H1 (cell line): ENCODE measurements around the gene TOP3A. TPM values are rescaled to one million over a fixed set of nuclear protein-coding genes. Genes with fewer than 3 reads are reported as not detected.
A peak's percentile ranks its signal among the peaks of the same experiment; 100 is the strongest.

Source experiments
- CTCF ChIA-PET: fragments of 300-600 bp; sonication (Branson Sonifier 250); formaldehyde crosslinking; loops from one replicate; lab custom pipeline; 2021; ENCODE audit not compliant: partially characterized antibody; lab: Charles Lee
- POLR2A ChIA-PET: fragments of 300-600 bp; sonication (Branson Sonifier 250); formaldehyde crosslinking; loops from one replicate; lab custom pipeline; 2021; ENCODE audit warnings: inconsistent platforms; ENCODE audit not compliant: partially characterized antibody; lab: Charles Lee
- DNase-seq, 2 experiments: peaks; one replicate each; pipeline versions ENCODE4 v3.0.0 to v3.0.0-alpha.2; 2010 to 2022; ENCODE audit warnings: low spot score in 2 of 2, low read depth in 1 of 2, mixed read lengths in 1 of 2
- FAIRE-seq: peaks from 2 replicates; lab custom pipeline; 2011; peaks lifted over from hg19 to GRCh38; lab: Jason Lieb, UNC
- H2AFZ ChIP-seq: 2 replicates; pipeline ENCODE4 v1.8.1; 2012; ENCODE audit warnings: low read length, inconsistent platforms
- H2AK5ac ChIP-seq: 2 replicates; pipeline ENCODE4 v1.6.1; 2013; ENCODE audit warnings: low read depth, low read length
- H2BK120ac ChIP-seq: replicated peaks from 2 replicates; pipeline ENCODE3; 2013; ENCODE audit warnings: low read depth, low read length, inconsistent platforms
- H2BK12ac ChIP-seq: 2 replicates; pipeline ENCODE4 v1.6.1; 2013; ENCODE audit warnings: low read depth, low read length
- H2BK15ac ChIP-seq: 2 replicates; pipeline ENCODE4 v1.6.1; 2013; ENCODE audit warnings: low read length
- H2BK20ac ChIP-seq: 2 replicates; pipeline ENCODE4 v1.6.1; 2013; ENCODE audit warnings: low read length
- H2BK5ac ChIP-seq: 2 replicates; pipeline ENCODE4 v1.6.1; 2013; ENCODE audit warnings: low read depth, low read length
- H3K14ac ChIP-seq: 2 replicates; pipeline ENCODE4 v1.6.1; 2013; ENCODE audit warnings: inconsistent platforms; ENCODE audit not compliant: insufficient read length
- H3K18ac ChIP-seq: 2 replicates; pipeline ENCODE4 v1.6.1; 2013; ENCODE audit warnings: low read length; ENCODE audit errors: extremely low read depth
- H3K23ac ChIP-seq: 2 replicates; pipeline ENCODE4 v1.6.1; 2013; ENCODE audit warnings: inconsistent platforms; ENCODE audit not compliant: insufficient read length
- H3K23me2 ChIP-seq: 2 replicates; pipeline ENCODE4 v1.6.1; 2013; ENCODE audit warnings: low read depth, low read length
- H3K27ac ChIP-seq: 2 replicates; pipeline ENCODE4 v1.6.1; 2011; ENCODE audit warnings: low read depth, low read length, inconsistent platforms
- H3K27me3 ChIP-seq, 4 experiments: replicated peaks in 1 of 4; 1 replicate in 1 of 4; 2 replicates in 3 of 4; pipeline versions ENCODE4 v1.6.1 to v1.8.1; 2011 to 2013; ENCODE audit warnings: low read length in 3 of 4, mild to moderate bottlenecking in 3 of 4, inconsistent platforms in 2 of 4, mixed read lengths in 2 of 4, moderate library complexity in 1 of 4; ENCODE audit not compliant: control insufficient read depth in 3 of 4, insufficient read depth in 3 of 4; ENCODE audit errors: extremely low read depth in 1 of 4
- H3K36me3 ChIP-seq, 4 experiments: 2 replicates each; pipeline versions ENCODE4 v1.6.1 to v1.8.1; 2011 to 2013; ENCODE audit warnings: mild to moderate bottlenecking in 4 of 4, low read length in 3 of 4, moderate library complexity in 2 of 4, control low read depth in 1 of 4, inconsistent platforms in 1 of 4; ENCODE audit not compliant: insufficient read depth in 4 of 4, control insufficient read depth in 2 of 4
- H3K4ac ChIP-seq: replicated peaks from 2 replicates; pipeline ENCODE3; 2013; ENCODE audit warnings: low read length, low read depth, mixed read lengths, inconsistent platforms; ENCODE audit not compliant: insufficient read length
- H3K4me1 ChIP-seq, 4 experiments: replicated peaks in 1 of 4; 1 replicate in 1 of 4; 2 replicates in 3 of 4; pipeline versions ENCODE4 v1.6.1 to v1.8.1; 2011 to 2013; ENCODE audit warnings: low read length in 3 of 4, inconsistent platforms in 2 of 4, mixed read lengths in 1 of 4; ENCODE audit not compliant: insufficient read depth in 4 of 4, control insufficient read depth in 3 of 4
- H3K4me2 ChIP-seq, 2 experiments: 2 replicates each; pipeline versions ENCODE4 v1.6.1 to v1.8.1; 2011 to 2013; ENCODE audit warnings: low read depth in 2 of 2, low read length in 2 of 2, control low read depth in 1 of 2, inconsistent platforms in 1 of 2, mild to moderate bottlenecking in 1 of 2; ENCODE audit not compliant: insufficient read depth in 1 of 2
- H3K4me3 ChIP-seq, 4 experiments: fragments of 200-600, 300-600 bp in 1 of 4; sonication (generic), shearing (Covaris generic), sonication (Bioruptor Twin) in 1 of 4; 2 replicates each; pipeline versions ENCODE4 v1.5.1 to v1.8.1; 2011 to 2016; ENCODE audit warnings: low read length in 4 of 4, low read depth in 3 of 4, control low read depth in 2 of 4, inconsistent platforms in 2 of 4, mild to moderate bottlenecking in 2 of 4, mixed read lengths in 1 of 4, moderate library complexity in 1 of 4; ENCODE audit not compliant: insufficient read depth in 2 of 4; ENCODE audit errors: extremely low read depth in 1 of 4
- H3K56ac ChIP-seq: replicated peaks from 2 replicates; pipeline ENCODE3; 2013; ENCODE audit warnings: low read depth, mild to moderate bottlenecking, mixed read lengths, low read length, inconsistent platforms; ENCODE audit not compliant: insufficient read length
- H3K79me1 ChIP-seq: 2 replicates; pipeline ENCODE4 v1.6.1; 2013; ENCODE audit warnings: low read depth, low read length, control low read depth
- H3K79me2 ChIP-seq, 2 experiments: 2 replicates each; pipeline versions ENCODE4 v1.6.1 to v1.8.1; 2012 to 2013; ENCODE audit warnings: low read length in 2 of 2, mild to moderate bottlenecking in 2 of 2, inconsistent platforms in 1 of 2; ENCODE audit not compliant: insufficient read depth in 2 of 2, control insufficient read depth in 1 of 2
- H3K9ac ChIP-seq, 4 experiments: replicated peaks in 1 of 4; 1 replicate in 1 of 4; 2 replicates in 3 of 4; pipeline versions ENCODE4 v1.6.1 to v1.8.1; 2011 to 2013; ENCODE audit warnings: low read depth in 3 of 4, low read length in 3 of 4, control low read depth in 2 of 4, mild to moderate bottlenecking in 2 of 4, moderate library complexity in 2 of 4, inconsistent platforms in 1 of 4; ENCODE audit errors: extremely low read depth in 1 of 4
- H3K9me3 ChIP-seq, 2 experiments: 2 replicates each; pipeline versions ENCODE4 v1.6.1 to v1.8.1; 2012 to 2013; ENCODE audit warnings: mild to moderate bottlenecking in 2 of 2, moderate library complexity in 2 of 2, control low read depth in 1 of 2, inconsistent platforms in 1 of 2, low read depth in 1 of 2, low read length in 1 of 2, mixed read lengths in 1 of 2; ENCODE audit not compliant: insufficient read depth in 2 of 2
- H4K20me1 ChIP-seq, 2 experiments: replicated peaks in 1 of 2; 2 replicates each; pipeline versions ENCODE3 to v1.8.1; 2011 to 2013; ENCODE audit warnings: inconsistent platforms in 2 of 2, low read length in 2 of 2, mild to moderate bottlenecking in 1 of 2; ENCODE audit not compliant: insufficient read depth in 2 of 2, control insufficient read depth in 1 of 2
- H4K5ac ChIP-seq: 2 replicates; pipeline ENCODE4 v1.6.1; 2013; ENCODE audit warnings: low read length, low read depth, mixed read lengths, inconsistent platforms; ENCODE audit not compliant: insufficient read length
- H4K8ac ChIP-seq: 2 replicates; pipeline ENCODE4 v1.8.0; 2013; ENCODE audit warnings: mild to moderate bottlenecking, moderate library complexity, low read length, inconsistent platforms; ENCODE audit not compliant: insufficient read depth; ENCODE audit errors: extremely low read depth
- H4K91ac ChIP-seq: replicated peaks from 2 replicates; pipeline ENCODE3; 2013; ENCODE audit warnings: low read length, mixed read lengths, inconsistent platforms; ENCODE audit not compliant: insufficient read length
- CEBPB ChIP-seq: IDR thresholded peaks from 2 replicates; pipeline ENCODE4 v1.6.1; 2012; ENCODE audit warnings: low read depth, low read length
- FOSL1 ChIP-seq: IDR thresholded peaks from 2 replicates; pipeline ENCODE4 v1.6.1; 2011; ENCODE audit warnings: mild to moderate bottlenecking, low read depth, low read length, moderate library complexity; ENCODE audit not compliant: insufficient read depth
- GTF2F1 ChIP-seq: IDR thresholded peaks from 2 replicates; pipeline ENCODE4 v1.6.1; 2012; ENCODE audit warnings: low read depth, low read length, improper control_type of control experiment, borderline replicate concordance
- HDAC6 ChIP-seq: IDR thresholded peaks from one replicate; pipeline ENCODE4 v1.7.1; 2012; ENCODE audit warnings: low read depth, mild to moderate bottlenecking, inconsistent platforms, low read length, moderate library complexity
- JUND ChIP-seq: IDR thresholded peaks from 2 replicates; pipeline ENCODE4 v1.6.1; 2011; ENCODE audit warnings: mild to moderate bottlenecking, improper control_type of control experiment, low read length
- NANOG ChIP-seq: IDR thresholded peaks from 2 replicates; pipeline ENCODE4 v1.6.1; 2011; ENCODE audit warnings: low read length, low read depth, mild to moderate bottlenecking, inconsistent platforms; ENCODE audit not compliant: insufficient read depth, poor library complexity, severe bottlenecking
- POU5F1 ChIP-seq: IDR thresholded peaks from 2 replicates; pipeline ENCODE4 v1.6.1; 2011; ENCODE audit warnings: low read depth, mild to moderate bottlenecking, low read length, moderate library complexity
- RNF2 ChIP-seq: fragments of 200-900, 300-1000 bp; sonication (generic); IDR thresholded peaks from 2 replicates; pipeline ENCODE4 v1.7.1; 2016; ENCODE audit warnings: borderline replicate concordance, low read depth, mild to moderate bottlenecking, antibody characterized with exemption, low read length; ENCODE audit not compliant: poor library complexity, severe bottlenecking; ENCODE audit errors: missing control alignments
- SIX5 ChIP-seq: IDR thresholded peaks from 2 replicates; pipeline ENCODE4 v1.6.1; 2011; ENCODE audit warnings: mild to moderate bottlenecking, low read depth, low read length
- TAF1 ChIP-seq: IDR thresholded peaks from 2 replicates; pipeline ENCODE4 v1.6.1; 2011; ENCODE audit warnings: mild to moderate bottlenecking, low read depth, low read length
- TEAD4 ChIP-seq: IDR thresholded peaks from 2 replicates; pipeline ENCODE4 v1.6.1; 2012; ENCODE audit warnings: low read depth, low read length, inconsistent platforms, mixed read lengths
- WGBS, 2 experiments: shearing (Covaris generic) in 1 of 2; methylation state at CpG; one replicate each; pipeline versions ENCODE4 v1.1.6 to v1.1.7; 2013 to 2015; ENCODE audit warnings: low lambda C conversion rate in 2 of 2, mixed read lengths in 2 of 2, inconsistent platforms in 1 of 2, low coverage in 1 of 2, missing lambda C conversion rate in 1 of 2; ENCODE audit not compliant: insufficient replicate concordance in 2 of 2, insufficient coverage in 1 of 2, insufficient read length in 1 of 2; ENCODE audit errors: extremely low coverage in 1 of 2, missing lambda C conversion rate in 1 of 2; 5-methylcytosine and 5-hydroxymethylcytosine counted together
- polyA plus RNA-seq, 7 experiments: library from polyadenylated mRNA; depleted of rRNA in 3 of 7; stranded (reverse) in 5 of 7; unstranded in 2 of 7; fragments of >200 nt in 5 of 7; fragments of 200-250 nt in 2 of 7; gene quantifications; 1 replicate in 5 of 7; 2 replicates in 1 of 7; 4 replicates in 1 of 7; pipeline versions ENCODE4 v1.2.1 to v1.2.3, GENCODE V29; 2011 to 2013; ENCODE audit warnings: missing spikeins in 2 of 7, mixed read lengths in 2 of 7
- total RNA-seq: library from RNA; stranded (reverse); fragmentation: NEBNext Ultra II Directional; extraction: Animal tissue kit (Norgen Biotek cat#: 25700); gene quantifications from 2 replicates; pipeline ENCODE4 v1.2.1, GENCODE V29; 2021

The TOP3A gene
- total and polyA plus RNA-seq, 2 of the 8 experiments (the other 6 are each of a cell fraction or from before 2014, with no cell fraction given), result 23.4 to 54.3 TPM

DNA sequence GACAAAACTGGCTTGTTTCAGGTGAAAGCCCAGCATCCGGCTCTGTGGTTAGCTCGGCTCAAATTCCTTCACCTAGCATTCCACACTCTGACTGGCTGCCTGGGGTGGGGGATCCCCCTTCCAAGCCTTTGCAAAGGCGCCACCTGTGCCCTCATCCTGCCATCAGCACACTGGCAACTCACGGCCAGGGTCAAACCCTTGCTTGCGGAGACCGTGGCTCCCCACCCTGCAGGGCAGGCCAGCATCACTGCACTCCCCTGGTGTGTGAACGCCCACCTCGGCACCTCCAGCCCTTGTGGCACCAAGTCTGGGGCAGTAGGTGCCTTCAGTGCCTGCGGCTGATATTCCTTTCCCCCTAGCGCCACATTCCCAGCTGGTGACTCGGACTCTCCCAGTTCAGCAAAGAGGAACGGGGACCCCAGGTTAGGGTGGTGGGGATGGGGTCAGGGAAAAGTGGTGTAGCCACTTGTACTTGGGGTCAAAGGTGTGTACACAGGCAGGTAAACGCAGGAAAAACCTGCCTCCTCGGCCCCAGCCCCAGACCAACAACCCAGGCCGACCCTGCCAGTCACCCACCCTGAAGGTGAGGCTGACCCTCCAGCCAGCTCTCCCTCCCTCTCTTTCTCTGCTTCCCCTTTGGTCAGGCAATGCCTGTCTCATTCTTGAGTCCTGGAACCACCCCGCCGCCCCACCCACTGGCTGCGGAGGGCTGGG, 57.4 kb downstream of the TOP3A start:
- POLR2A ChIA-PET, result interaction anchor here (0.9 to 11.5 kb wide), 10 partner anchors 12 to 57 kb away, joined by 3 to 171 read pairs (median 4); partner anchors contain the start of genes LLGL1 and TOP3A
- TF ChIP-seq SIX5 (no peak), TAF1 (peak; percentile 18; the same call in 1 of the 2 replicates), NANOG (no peak), GTF2F1 (no peak), POU5F1 (no peak), HDAC6 (no peak), TEAD4 (peak; percentile 53), CEBPB (no peak), FOSL1 (no peak), RNF2 (no peak), JUND (no peak)

More for the DNA sequence above, 57.4 kb downstream of the TOP3A start:
- peak overlapping the region in 3 of 4 experiments; percentile 62 to 70 (median 65); a peak in 6 of 7 replicates for H3K9ac ChIP-seq
- H4K8ac ChIP-seq, result 0 out of 2 replicates have a peak overlapping the region, but pooled peaks have one; percentile 62
- peak overlapping the region; percentile 59 to 94 (median 92) for H3K4me3 ChIP-seq
- H2AFZ ChIP-seq, result no peak overlapping the region
- peak overlapping the region; percentile 51 for H4K91ac ChIP-seq
- peak overlapping the region; percentile 87 for H2BK5ac ChIP-seq
- H2BK12ac ChIP-seq, result peak overlapping the region; percentile 92; the same call in 1 of the 2 replicates
- peaks cover 20 to 33% (median 28%) of the 10 kb centered on the region in 4 experiments for H3K36me3 ChIP-seq
- peaks cover 4 to 37% (median 20%) of the 10 kb centered on the region in 4 experiments for H3K4me1 ChIP-seq
- H3K4me2 ChIP-seq, result peak overlapping the region; percentile 84 to 96
- no peak overlapping the region for H3K23ac ChIP-seq
- H3K14ac ChIP-seq, result no peak overlapping the region
- no peak overlapping the region for H4K5ac ChIP-seq
- no peaks in the 10 kb centered on the region for H3K27me3 ChIP-seq
- H2BK15ac ChIP-seq, result peak overlapping the region; percentile 61; the same call in 1 of the 2 replicates
- DNase-seq (no peak), FAIRE-seq (no peak)
- no peak overlapping the region for H3K4ac ChIP-seq
- H4K20me1 ChIP-seq, result peaks cover 3 to 10% of the 10 kb centered on the region in 2 experiments
- H2BK20ac ChIP-seq, result no peak overlapping the region
- peak overlapping the region; percentile 5 for H3K56ac ChIP-seq
- peaks cover 14% of the 10 kb centered on the region for H3K23me2 ChIP-seq
- H3K9me3 ChIP-seq, result no peaks in the 10 kb centered on the region
- 14% methylated on average over 17 of the region's 18 CpGs; no CpG with 5 or more reads in 1 of the 2 experiments for WGBS, 2 experiments
- H3K79me2 ChIP-seq, result peaks cover 0 to 24% of the 10 kb centered on the region in 2 experiments; a peak in 1 of 4 replicates
- H2AK5ac ChIP-seq, result peak overlapping the region; percentile 94; the same call in 1 of the 2 replicates
- H3K27ac ChIP-seq, result peak overlapping the region; percentile 79; the same call in 1 of the 2 replicates
- H3K18ac ChIP-seq, result no peak overlapping the region
- CTCF ChIA-PET, result interaction anchor here (0.7 to 2.7 kb wide), 3 partner anchors 10 to 63 kb away, joined by 3 to 18 read pairs (median 6); no protein-coding TSS in a partner anchor
- H3K79me1 ChIP-seq, result peaks cover 18% of the 10 kb centered on the region
- H2BK120ac ChIP-seq, result no peak overlapping the region
